Measurements from ENCODE around the gene GAGE12C. TPM values are rescaled to one million over a fixed set of nuclear protein-coding genes. Genes with fewer than 3 reads are reported as not detected.
"Not testable (repeated sequence)": the region's sequence is repeated elsewhere in the genome, so short reads cannot be mapped to it uniquely, and the experiment has no call there.

Gene GAGE12C, protein sequence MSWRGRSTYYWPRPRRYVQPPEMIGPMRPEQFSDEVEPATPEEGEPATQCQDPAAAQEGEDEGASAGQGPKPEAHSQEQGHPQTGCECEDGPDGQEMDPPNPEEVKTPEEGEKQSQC
- total RNA-seq: not detected

DNA sequence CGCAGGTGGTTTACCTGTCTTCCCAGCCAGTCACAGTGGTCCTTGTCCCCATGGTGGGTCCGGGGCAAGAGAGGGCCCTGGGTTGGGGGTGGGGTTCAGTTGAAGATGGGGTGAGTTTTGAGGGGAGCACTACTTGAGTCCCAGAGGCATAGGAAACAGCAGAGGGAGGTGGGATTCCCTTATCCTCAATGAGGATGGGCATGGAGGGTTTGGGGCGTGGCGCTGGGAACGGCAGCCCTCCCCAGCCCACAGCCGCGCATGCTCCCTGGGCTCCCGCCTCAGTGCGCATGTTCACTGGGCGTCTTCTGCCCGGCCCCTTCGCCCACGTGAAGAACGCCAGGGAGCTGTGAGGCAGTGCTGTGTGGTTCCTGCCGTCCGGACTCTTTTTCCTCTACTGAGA, at the start of gene GAGE12C:
Gene GAGE12C (plus strand): TSS at position 301 of the 400 bp plus-strand sequence. CDS start 1,155 bp downstream, outside the sequence.
- not testable (repeated sequence) for H3K4me3 ChIP-seq, H3K27ac ChIP-seq, H3K9me3 ChIP-seq, H3K27me3 ChIP-seq, ATAC-seq, H3K4me1 ChIP-seq, H3K36me3 ChIP-seq
- WGBS, 2 donors (ENCODE audit: low coverage in 1 of 2): no CpG with 5 or more reads among the region's 16 CpGs

DNA sequence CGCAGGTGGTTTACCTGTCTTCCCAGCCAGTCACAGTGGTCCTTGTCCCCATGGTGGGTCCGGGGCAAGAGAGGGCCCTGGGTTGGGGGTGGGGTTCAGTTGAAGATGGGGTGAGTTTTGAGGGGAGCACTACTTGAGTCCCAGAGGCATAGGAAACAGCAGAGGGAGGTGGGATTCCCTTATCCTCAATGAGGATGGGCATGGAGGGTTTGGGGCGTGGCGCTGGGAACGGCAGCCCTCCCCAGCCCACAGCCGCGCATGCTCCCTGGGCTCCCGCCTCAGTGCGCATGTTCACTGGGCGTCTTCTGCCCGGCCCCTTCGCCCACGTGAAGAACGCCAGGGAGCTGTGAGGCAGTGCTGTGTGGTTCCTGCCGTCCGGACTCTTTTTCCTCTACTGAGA, 9.5 kb downstream of the GAGE12C start, which contains the start of gene GAGE12D:
Gene GAGE12D (plus strand): TSS at position 301 of the 400 bp plus-strand sequence. CDS start 1,155 bp downstream, outside the sequence.
- not testable (repeated sequence) for H3K27ac ChIP-seq, ATAC-seq, H3K4me1 ChIP-seq, H3K36me3 ChIP-seq, H3K9me3 ChIP-seq, H3K27me3 ChIP-seq, H3K4me3 ChIP-seq
- no CpG with 5 or more reads among the region's 16 CpGs for WGBS, 2 donors (ENCODE audit: low coverage in 1 of 2)

DNA sequence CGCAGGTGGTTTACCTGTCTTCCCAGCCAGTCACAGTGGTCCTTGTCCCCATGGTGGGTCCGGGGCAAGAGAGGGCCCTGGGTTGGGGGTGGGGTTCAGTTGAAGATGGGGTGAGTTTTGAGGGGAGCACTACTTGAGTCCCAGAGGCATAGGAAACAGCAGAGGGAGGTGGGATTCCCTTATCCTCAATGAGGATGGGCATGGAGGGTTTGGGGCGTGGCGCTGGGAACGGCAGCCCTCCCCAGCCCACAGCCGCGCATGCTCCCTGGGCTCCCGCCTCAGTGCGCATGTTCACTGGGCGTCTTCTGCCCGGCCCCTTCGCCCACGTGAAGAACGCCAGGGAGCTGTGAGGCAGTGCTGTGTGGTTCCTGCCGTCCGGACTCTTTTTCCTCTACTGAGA, 19.0 kb downstream of the GAGE12C start, which contains the start of gene GAGE12E:
Gene GAGE12E (plus strand): TSS at position 301 of the 400 bp plus-strand sequence. CDS start 1,155 bp downstream, outside the sequence.
- H3K4me3 ChIP-seq, H3K27ac ChIP-seq, H3K36me3 ChIP-seq, H3K27me3 ChIP-seq, ATAC-seq, H3K4me1 ChIP-seq, H3K9me3 ChIP-seq: not testable (repeated sequence)
- no CpG with 5 or more reads among the region's 16 CpGs for WGBS, 2 donors (ENCODE audit: low coverage in 1 of 2)

DNA sequence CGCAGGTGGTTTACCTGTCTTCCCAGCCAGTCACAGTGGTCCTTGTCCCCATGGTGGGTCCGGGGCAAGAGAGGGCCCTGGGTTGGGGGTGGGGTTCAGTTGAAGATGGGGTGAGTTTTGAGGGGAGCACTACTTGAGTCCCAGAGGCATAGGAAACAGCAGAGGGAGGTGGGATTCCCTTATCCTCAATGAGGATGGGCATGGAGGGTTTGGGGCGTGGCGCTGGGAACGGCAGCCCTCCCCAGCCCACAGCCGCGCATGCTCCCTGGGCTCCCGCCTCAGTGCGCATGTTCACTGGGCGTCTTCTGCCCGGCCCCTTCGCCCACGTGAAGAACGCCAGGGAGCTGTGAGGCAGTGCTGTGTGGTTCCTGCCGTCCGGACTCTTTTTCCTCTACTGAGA, 28.6 kb downstream of the GAGE12C start, which contains the start of gene GAGE12F:
Gene GAGE12F (plus strand): TSS at position 301 of the 400 bp plus-strand sequence. CDS start 1,155 bp downstream, outside the sequence.
- not testable (repeated sequence) for H3K4me3 ChIP-seq, H3K27me3 ChIP-seq, ATAC-seq, H3K4me1 ChIP-seq, H3K9me3 ChIP-seq, H3K27ac ChIP-seq, H3K36me3 ChIP-seq
- no CpG with 5 or more reads among the region's 16 CpGs for WGBS, 2 donors (ENCODE audit: low coverage in 1 of 2)

DNA sequence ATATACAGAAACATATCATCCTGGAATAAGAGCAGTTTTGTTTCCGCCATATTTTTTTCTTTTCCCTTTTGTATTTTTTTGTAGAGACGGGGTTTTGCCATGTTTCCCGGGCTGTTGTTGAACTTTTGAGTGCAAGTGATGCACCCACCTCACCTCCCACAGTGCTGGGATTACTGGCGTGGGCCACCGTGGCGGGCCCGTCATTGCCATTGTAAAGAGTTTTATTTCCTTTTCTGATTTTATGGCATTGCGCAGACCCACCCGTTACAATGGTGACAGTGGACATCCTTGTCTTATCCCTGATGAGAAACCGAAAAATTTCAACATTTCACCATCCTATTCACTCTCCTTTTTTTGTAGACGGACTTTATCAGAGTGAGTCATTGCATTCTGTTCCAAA, 36.8 kb downstream of the GAGE12C start:
- not testable (repeated sequence) for H3K36me3 ChIP-seq, ATAC-seq, H3K4me3 ChIP-seq, H3K27ac ChIP-seq, H3K9me3 ChIP-seq, H3K4me1 ChIP-seq, H3K27me3 ChIP-seq
- WGBS, 2 donors (ENCODE audit: low coverage in 1 of 2): no CpG with 5 or more reads among the region's 11 CpGs

DNA sequence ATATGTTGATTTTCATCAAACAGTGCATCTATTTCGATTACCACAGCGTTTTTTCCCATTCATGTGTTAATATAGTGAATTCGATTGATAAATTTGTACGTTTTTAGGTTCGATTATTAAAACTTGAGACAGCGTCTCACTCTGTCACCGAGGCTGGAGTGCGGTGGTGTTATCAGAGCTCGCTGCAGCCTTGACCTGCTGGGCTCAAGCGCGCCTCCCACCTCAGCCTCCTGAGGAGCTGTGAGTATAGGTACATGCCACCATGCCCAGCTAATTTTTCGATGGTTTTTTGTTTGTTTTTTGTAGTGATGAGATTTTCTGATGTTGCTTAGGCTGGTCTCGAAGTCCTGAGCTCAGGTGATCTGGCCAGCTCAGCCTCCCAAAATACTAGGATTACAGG, 37.2 kb downstream of the GAGE12C start:
- H3K36me3 ChIP-seq, H3K27me3 ChIP-seq, H3K4me1 ChIP-seq, H3K4me3 ChIP-seq, ATAC-seq, H3K9me3 ChIP-seq, H3K27ac ChIP-seq: not testable (repeated sequence)
- 100% methylated on average over 4 of the region's 13 CpGs; no CpG with 5 or more reads in 1 of the 2 donors for WGBS, 2 donors (ENCODE audit: low coverage in 1 of 2)

DNA sequence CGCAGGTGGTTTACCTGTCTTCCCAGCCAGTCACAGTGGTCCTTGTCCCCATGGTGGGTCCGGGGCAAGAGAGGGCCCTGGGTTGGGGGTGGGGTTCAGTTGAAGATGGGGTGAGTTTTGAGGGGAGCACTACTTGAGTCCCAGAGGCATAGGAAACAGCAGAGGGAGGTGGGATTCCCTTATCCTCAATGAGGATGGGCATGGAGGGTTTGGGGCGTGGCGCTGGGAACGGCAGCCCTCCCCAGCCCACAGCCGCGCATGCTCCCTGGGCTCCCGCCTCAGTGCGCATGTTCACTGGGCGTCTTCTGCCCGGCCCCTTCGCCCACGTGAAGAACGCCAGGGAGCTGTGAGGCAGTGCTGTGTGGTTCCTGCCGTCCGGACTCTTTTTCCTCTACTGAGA, 38.1 kb downstream of the GAGE12C start, which contains the start of gene GAGE12G:
Gene GAGE12G (plus strand): TSS at position 301 of the 400 bp plus-strand sequence. CDS start 1,155 bp downstream, outside the sequence.
- not testable (repeated sequence) for ATAC-seq, H3K4me1 ChIP-seq, H3K27ac ChIP-seq, H3K27me3 ChIP-seq, H3K36me3 ChIP-seq, H3K4me3 ChIP-seq, H3K9me3 ChIP-seq
- WGBS, 2 donors (ENCODE audit: low coverage in 1 of 2): no CpG with 5 or more reads among the region's 16 CpGs

DNA sequence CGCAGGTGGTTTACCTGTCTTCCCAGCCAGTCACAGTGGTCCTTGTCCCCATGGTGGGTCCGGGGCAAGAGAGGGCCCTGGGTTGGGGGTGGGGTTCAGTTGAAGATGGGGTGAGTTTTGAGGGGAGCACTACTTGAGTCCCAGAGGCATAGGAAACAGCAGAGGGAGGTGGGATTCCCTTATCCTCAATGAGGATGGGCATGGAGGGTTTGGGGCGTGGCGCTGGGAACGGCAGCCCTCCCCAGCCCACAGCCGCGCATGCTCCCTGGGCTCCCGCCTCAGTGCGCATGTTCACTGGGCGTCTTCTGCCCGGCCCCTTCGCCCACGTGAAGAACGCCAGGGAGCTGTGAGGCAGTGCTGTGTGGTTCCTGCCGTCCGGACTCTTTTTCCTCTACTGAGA, 47.7 kb downstream of the GAGE12C start, which contains the start of gene GAGE12H:
Gene GAGE12H (plus strand): TSS at position 301 of the 400 bp plus-strand sequence. CDS start 1,155 bp downstream, outside the sequence.
- H3K27ac ChIP-seq, H3K27me3 ChIP-seq, H3K4me3 ChIP-seq, H3K36me3 ChIP-seq, H3K9me3 ChIP-seq, H3K4me1 ChIP-seq, ATAC-seq: not testable (repeated sequence)
- WGBS, 2 donors (ENCODE audit: low coverage in 1 of 2): no CpG with 5 or more reads among the region's 16 CpGs

Small RNA genes lying within 50 kb of the gene (small RNA-seq; reads per million reads assigned to genes)
- 0 reads per million in 4 donors for gene GAGE12B

Other genes starting within 250 kb of the GAGE12C start
- not detected for gene GAGE10, start 228.5 kb upstream of the GAGE12C start, total RNA-seq
- gene GAGE12J, start 210.1 kb upstream of the GAGE12C start, total RNA-seq: not detected
- gene GAGE13, start 200.6 kb upstream of the GAGE12C start, total RNA-seq: not detected
- not detected for gene GAGE12D, start 9.6 kb downstream of the GAGE12C start, total RNA-seq
- gene GAGE12E, start 19.1 kb downstream of the GAGE12C start, total RNA-seq: not detected
- not detected for gene GAGE12F, start 28.7 kb downstream of the GAGE12C start, total RNA-seq
- not detected for gene GAGE12G, start 38.2 kb downstream of the GAGE12C start, total RNA-seq
- not detected for gene GAGE12H, start 47.8 kb downstream of the GAGE12C start, total RNA-seq
- gene GAGE2A, start 57.3 kb downstream of the GAGE12C start, total RNA-seq: not detected
- gene GAGE1, start 66.8 kb downstream of the GAGE12C start, total RNA-seq: not detected
- gene PAGE1, start 163.8 kb downstream of the GAGE12C start, total RNA-seq: not detected

Measured in gastroesophageal sphincter (tissue), 4 donors.